CD4-positive, alpha-beta T cell treated with Interleukin-1 beta for 1 hour (primary cell): Measurements from ENCODE around the gene CALML3.
A peak's percentile ranks its signal among the peaks of the same experiment; 100 is the strongest.
"Not testable (repeated sequence)": the region's sequence is repeated elsewhere in the genome, so short reads cannot be mapped to it uniquely, and the experiment has no call there.

Experiments
- DNase-seq, 2 donors: peaks; one replicate each; pipeline ENCODE4 v3.0.0-alpha.2; 2020 to 2022

CALML3 gene

DNA sequence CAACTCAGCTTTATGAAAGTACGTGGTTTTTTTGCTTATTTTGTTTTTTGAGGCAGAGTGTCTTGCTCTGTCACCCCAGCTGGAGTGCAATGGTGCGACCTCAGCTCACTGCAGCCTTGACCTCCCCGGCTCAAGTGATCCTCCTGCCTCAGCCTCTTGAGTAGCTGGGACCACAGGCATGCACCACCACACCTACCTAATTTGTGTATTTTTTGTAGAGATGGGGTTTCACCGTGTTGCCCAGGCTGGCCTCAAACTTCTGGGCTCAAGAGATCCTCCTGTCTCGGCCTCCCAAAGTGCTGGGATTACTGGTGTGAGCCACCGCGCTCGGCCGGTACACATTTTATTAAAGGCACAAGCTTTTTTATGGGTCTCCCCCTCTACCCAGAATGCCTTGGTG, 34.3 kb downstream of the CALML3 start:
- DNase-seq, result not testable (repeated sequence)

GRCh38 chr10:5559642-5560141, 34.9 kb downstream of the CALML3 start:
- no peak for DNase-seq

- DNase-seq, result no peak
These were observed 35.5 kb downstream of the CALML3 start for GRCh38 chr10:5560142-5560816.

GRCh38 chr10:5560817-5561703, 36.3 kb downstream of the CALML3 start:
- DNase-seq, result no peak

DNA sequence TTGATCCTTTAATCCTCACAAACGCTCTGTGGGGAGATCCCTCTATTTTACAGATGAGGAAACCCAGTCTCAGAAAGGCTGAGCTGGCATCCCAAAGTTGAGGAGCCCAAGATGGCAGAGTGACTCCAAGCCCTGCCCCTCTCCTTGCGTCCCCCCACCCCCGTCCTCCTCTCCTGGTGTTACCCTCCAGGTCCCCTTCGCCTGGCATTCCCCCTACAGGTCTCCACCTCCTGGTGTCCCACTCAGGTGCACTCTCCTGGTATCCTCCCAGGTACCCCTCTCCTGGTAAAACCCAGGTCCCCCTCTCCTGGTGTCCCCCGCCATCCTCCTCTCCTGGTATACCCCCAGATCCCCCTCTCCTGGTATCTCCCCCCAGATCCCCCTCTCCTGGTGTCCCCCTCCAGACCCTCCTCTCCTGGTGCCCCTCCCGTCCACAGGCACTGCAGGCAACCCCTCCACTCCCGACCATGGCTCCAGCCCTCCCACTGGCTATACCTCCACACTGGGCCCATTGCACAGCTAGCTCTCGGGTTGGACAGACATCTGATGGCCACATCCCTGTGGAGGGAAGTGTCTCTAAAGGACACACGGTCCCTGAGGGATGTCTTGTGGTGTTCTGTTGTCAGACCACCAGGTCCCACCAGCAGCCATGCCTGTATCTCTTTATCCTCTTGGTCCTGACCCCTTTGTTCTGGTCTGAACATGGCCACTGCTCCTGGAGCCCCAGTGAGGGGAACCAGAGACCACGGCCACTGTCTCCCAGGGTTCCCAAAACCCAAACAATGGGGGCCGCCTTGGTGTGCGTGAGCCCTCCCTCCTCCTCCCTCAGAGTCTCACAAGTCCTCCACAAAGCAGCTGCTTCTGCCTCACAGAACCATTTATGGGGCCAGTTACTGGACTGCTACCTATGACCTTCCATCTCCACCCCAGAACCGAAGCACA, 37.2 kb downstream of the CALML3 start:
- DNase-seq, result no peak

- no peak for DNase-seq
These were observed 38.7 kb downstream of the CALML3 start for GRCh38 chr10:5563321-5563961.

DNA sequence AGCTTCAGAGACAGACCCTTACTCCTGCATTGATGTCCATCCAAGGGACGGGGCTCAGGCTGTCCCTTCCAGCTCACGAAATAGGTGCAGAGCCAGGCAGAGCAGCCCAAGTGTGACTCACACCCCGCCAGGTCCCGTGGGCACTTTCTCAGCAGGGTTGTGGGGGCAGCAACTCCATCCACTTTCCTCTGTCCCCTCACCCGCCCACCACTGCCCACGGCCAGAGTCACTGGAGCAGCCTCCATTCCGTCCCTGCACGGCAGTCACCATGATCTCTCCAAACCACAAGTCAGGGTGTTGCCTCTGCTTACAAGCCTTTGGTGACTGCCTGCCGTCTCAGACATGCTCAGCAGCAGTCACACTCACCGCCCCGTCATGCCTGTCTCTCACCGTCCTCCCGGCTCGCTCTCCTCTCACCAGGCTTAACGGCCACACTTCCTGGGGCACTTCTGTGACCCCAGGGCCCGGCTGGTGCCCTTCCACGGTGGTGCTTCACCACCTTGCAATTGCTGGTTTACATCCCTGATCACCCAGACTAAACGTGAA, 39.3 kb downstream of the CALML3 start:
- DNase-seq, result peak; percentile 33 to 45

DNA sequence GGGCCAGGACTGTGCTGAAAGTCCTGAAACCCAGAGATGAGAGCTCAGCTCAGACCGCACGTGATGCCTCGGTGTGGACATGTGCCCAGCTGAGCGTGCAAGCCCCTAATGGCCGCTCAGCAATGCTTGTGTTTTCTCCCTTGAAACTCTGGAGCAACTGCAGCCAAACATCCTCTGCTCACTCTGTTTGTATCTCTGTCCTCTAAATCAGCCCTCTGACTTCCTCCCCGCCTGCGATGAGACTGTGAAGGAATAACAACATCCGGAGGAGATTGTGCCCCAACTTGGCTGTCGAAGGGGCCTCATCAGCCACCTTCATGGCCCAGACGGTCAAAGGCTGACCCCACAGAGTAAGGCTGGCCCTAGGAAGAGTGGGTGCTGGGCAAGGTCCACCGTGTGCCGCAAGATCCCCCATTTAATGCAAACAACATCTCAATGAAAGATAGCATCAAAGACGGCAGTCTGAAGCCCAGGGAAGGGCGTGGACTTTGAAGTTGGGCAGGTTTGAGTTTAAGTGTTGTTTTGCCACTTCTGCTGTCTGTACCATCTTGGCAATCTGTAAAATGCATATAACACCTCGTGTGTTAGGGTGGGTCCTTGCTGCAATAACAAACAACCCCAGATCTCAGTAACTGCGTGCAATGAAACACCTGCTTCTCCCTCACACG, 39.9 kb downstream of the CALML3 start:
- DNase-seq, result peak in 1 of 2 donors; percentile 34

- no peak for DNase-seq
These were observed 40.4 kb downstream of the CALML3 start for GRCh38 chr10:5565205-5565545.

- no peak for DNase-seq
These were observed 41.2 kb downstream of the CALML3 start for GRCh38 chr10:5565671-5566581.

- DNase-seq, result no peak
These were observed 41.9 kb downstream of the CALML3 start for GRCh38 chr10:5566614-5567013.

- no peak for DNase-seq
These were observed 42.7 kb downstream of the CALML3 start for GRCh38 chr10:5567477-5567876.

GRCh38 chr10:5568984-5569383, 44.2 kb downstream of the CALML3 start:
- DNase-seq, result no peak

- no peak for DNase-seq
These were observed 44.8 kb downstream of the CALML3 start for GRCh38 chr10:5569568-5569967.

GRCh38 chr10:5570007-5570655, 45.4 kb downstream of the CALML3 start:
- no peak for DNase-seq

DNA sequence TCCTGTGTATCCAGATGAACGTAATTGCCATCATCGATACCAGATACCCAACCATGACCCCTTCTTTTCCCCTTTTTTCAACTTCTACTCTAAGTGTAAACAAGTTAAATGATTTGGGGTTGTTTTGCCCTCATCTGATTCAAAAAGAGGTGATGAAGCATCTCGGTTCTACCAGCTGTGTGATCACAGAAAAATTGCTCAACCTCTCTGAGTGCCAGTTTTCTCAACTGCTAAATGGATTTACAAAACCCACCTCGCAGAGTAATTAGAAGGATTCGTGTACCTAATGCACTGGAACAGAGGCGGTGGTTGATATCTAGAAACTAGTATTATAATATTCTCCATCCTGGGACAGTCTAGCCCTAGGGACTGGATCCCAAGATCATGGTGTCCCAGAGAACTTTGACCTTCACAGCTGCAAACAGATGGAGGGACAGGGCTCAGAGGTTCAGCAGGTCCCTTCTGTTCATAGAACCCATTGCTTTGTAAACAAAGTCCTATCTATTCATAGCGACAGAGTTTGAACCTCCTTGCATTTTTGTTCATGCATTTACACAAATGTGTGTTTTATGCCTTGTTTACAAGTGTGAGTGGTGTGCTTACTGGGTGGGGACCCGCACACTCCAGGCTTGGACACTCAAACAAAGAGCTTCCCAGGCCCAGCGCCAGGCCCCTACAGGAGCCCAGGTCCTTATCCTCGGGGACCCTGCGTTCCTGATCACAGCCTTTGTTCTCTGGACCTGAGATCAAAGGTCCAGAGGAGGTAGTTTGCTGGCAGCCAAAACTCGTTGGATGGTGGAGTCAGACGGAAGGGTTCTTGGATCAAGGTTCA, 46.4 kb downstream of the CALML3 start:
- DNase-seq, result no peak

GRCh38 chr10:5571826-5572225, 47.1 kb downstream of the CALML3 start:
- no peak for DNase-seq

DNA sequence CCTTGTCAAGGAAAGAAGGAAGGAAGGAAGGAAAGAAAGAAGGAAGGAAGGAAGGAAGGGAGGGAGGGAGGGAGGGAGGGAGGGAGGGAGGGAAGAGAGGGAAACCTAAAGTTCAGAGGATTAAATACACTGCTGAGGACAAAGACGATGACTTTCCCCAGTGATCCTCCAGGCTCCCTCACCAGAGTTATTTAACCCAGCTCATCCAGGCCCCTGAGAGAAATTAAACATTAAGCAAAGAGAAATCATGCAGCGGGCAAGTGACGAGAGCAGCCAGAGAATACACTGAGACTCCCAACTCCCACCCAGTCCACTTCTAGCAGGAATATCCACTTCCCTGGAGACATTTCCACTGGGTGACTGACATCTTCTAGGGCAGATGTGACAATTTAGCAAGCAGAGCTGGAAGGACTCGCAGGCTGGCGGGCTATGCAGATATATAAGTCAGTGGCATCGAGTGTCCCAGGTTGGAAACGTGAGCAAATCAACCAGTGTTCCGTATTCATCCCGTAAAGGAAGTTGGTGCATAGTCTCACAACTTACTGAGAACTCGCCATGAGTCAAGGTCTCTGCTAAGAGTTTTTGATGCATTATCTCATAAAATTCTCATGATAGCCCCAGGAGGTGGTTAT, 48.7 kb downstream of the CALML3 start:
- DNase-seq, result no peak
